ENCODE data around the gene LIMS1. TPM values are rescaled to one million over a fixed set of nuclear protein-coding genes. Genes with fewer than 3 reads are reported as not detected.
"Not testable (repeated sequence)": the region's sequence is repeated elsewhere in the genome, so short reads cannot be mapped to it uniquely, and the experiment has no call there.

LIMS1 gene
- polyA plus RNA-seq, 3 donors = 44.0 to 130 (median 124) TPM

- H3K27ac Mint-ChIP-seq = no peak overlapping the region
- peaks cover 54 to 96% of the 10 kb centered on the region in 2 donors for H3K36me3 ChIP-seq (replicated peaks in 1 of 2; ENCODE audit: control insufficient read depth in 1 of 2, insufficient read depth in 2 of 2, low read length in 2 of 2)
- TF ChIP-seq CTCF (IDR thresholded peaks at IDR 0.05) = no peak
Observed at GRCh38 chr2:108492364-108492763, 41.9 kb upstream of the LIMS1 start.

GRCh38 chr2:108496167-108496566 is 38.1 kb upstream of the LIMS1 start:
- H3K4me1 ChIP-seq (ENCODE audit: control insufficient read depth in 1 of 2, insufficient read depth in 2 of 2, low read length in 2 of 2); H3K9me3 Mint-ChIP-seq; H3K4me1 Mint-ChIP-seq; H3K4me3 ChIP-seq (replicated peaks in 1 of 3; ENCODE audit: low read depth in 2 of 3, low read length in 3 of 3); H4K20me1 ChIP-seq (ENCODE audit: insufficient read depth, low read length); H3K9me3 ChIP-seq (replicated peaks in 1 of 2; ENCODE audit: control insufficient read depth in 1 of 2, insufficient read depth in 1 of 2, low read length in 2 of 2); H3K4me2 ChIP-seq (replicated peaks; ENCODE audit: extremely low read depth, low read length, poor library complexity, severe bottlenecking); DNase-seq; H3K79me2 ChIP-seq (ENCODE audit: insufficient read depth, low read length); H3K27ac ChIP-seq (ENCODE audit: low read depth in 1 of 2, low read length in 2 of 2); H3K27me3 ChIP-seq (ENCODE audit: control insufficient read depth in 2 of 2, insufficient read depth in 2 of 2, low read length in 2 of 2); H3K9ac ChIP-seq (ENCODE audit: insufficient read depth, low read length, poor library complexity, severe bottlenecking); intact Hi-C loops (cut with micrococcal nuclease); H2AFZ ChIP-seq (ENCODE audit: insufficient read depth, low read depth, low read length, poor library complexity, severe bottlenecking); H3K27me3 Mint-ChIP-seq (ENCODE audit: low read depth in 3 of 3); H3K27ac Mint-ChIP-seq; H3K4me3 Mint-ChIP-seq: not testable (repeated sequence)
- peaks cover 59 to 62% of the 10 kb centered on the region in 2 donors for H3K36me3 Mint-ChIP-seq
- WGBS (ENCODE audit: insufficient coverage) = no CpG with 5 or more reads among the region's 3 CpGs
- peaks cover 26 to 80% of the 10 kb centered on the region in 2 donors for H3K36me3 ChIP-seq (replicated peaks in 1 of 2; ENCODE audit: control insufficient read depth in 1 of 2, insufficient read depth in 2 of 2, low read length in 2 of 2)

More at GRCh38 chr2:108492364-108492763, 41.9 kb upstream of the LIMS1 start:
- no peaks in the 10 kb centered on the region for H3K9me3 Mint-ChIP-seq
- no peak overlapping the region for H3K4me3 Mint-ChIP-seq
- Histone ChIP-seq H3K4me3 (replicated peaks in 1 of 3; ENCODE audit: low read depth in 2 of 3, low read length in 3 of 3) (no peak overlapping the region), H4K20me1 (ENCODE audit: insufficient read depth, low read length) (no peaks in the 10 kb centered on the region), H3K4me2 (replicated peaks; ENCODE audit: extremely low read depth, low read length, poor library complexity, severe bottlenecking) (no peak overlapping the region), H3K79me2 (ENCODE audit: insufficient read depth, low read length) (no peaks in the 10 kb centered on the region), H2AFZ (ENCODE audit: insufficient read depth, low read depth, low read length, poor library complexity, severe bottlenecking) (no peak overlapping the region), H3K9ac (ENCODE audit: insufficient read depth, low read length, poor library complexity, severe bottlenecking) (no peak overlapping the region), H3K27ac (ENCODE audit: low read depth in 1 of 2, low read length in 2 of 2) (no peak overlapping the region), H3K27me3 (ENCODE audit: control insufficient read depth in 2 of 2, insufficient read depth in 2 of 2, low read length in 2 of 2) (no peaks in the 10 kb centered on the region), H3K4me1 (ENCODE audit: control insufficient read depth in 1 of 2, insufficient read depth in 2 of 2, low read length in 2 of 2) (no peaks in the 10 kb centered on the region), H3K9me3 (replicated peaks in 1 of 2; ENCODE audit: control insufficient read depth in 1 of 2, insufficient read depth in 1 of 2, low read length in 2 of 2) (no peaks in the 10 kb centered on the region)
- peaks cover 61 to 77% of the 10 kb centered on the region in 2 donors for H3K36me3 Mint-ChIP-seq
- H3K27me3 Mint-ChIP-seq (ENCODE audit: low read depth in 3 of 3) = no peaks in the 10 kb centered on the region
- no peaks in the 10 kb centered on the region for H3K4me1 Mint-ChIP-seq
- no CpG with 5 or more reads among the region's 4 CpGs for WGBS (ENCODE audit: insufficient coverage)
- intact Hi-C loops (cut with micrococcal nuclease) = no loop called here
- DNase-seq = no peak

- H3K4me1 Mint-ChIP-seq; H3K27me3 ChIP-seq (ENCODE audit: control insufficient read depth in 2 of 2, insufficient read depth in 2 of 2, low read length in 2 of 2); H3K27ac ChIP-seq (ENCODE audit: low read depth in 1 of 2, low read length in 2 of 2); H3K4me3 ChIP-seq (replicated peaks in 1 of 3; ENCODE audit: low read depth in 2 of 3, low read length in 3 of 3); H3K27ac Mint-ChIP-seq; H3K27me3 Mint-ChIP-seq (ENCODE audit: low read depth in 3 of 3); H3K9me3 ChIP-seq (replicated peaks in 1 of 2; ENCODE audit: control insufficient read depth in 1 of 2, insufficient read depth in 1 of 2, low read length in 2 of 2); H4K20me1 ChIP-seq (ENCODE audit: insufficient read depth, low read length); H3K79me2 ChIP-seq (ENCODE audit: insufficient read depth, low read length); H2AFZ ChIP-seq (ENCODE audit: insufficient read depth, low read depth, low read length, poor library complexity, severe bottlenecking); H3K4me3 Mint-ChIP-seq; H3K4me2 ChIP-seq (replicated peaks; ENCODE audit: extremely low read depth, low read length, poor library complexity, severe bottlenecking); H3K9ac ChIP-seq (ENCODE audit: insufficient read depth, low read length, poor library complexity, severe bottlenecking); intact Hi-C loops (cut with micrococcal nuclease); DNase-seq; H3K9me3 Mint-ChIP-seq; H3K4me1 ChIP-seq (ENCODE audit: control insufficient read depth in 1 of 2, insufficient read depth in 2 of 2, low read length in 2 of 2): not testable (repeated sequence)
- WGBS (ENCODE audit: insufficient coverage) = no CpG with 5 or more reads among the region's 4 CpGs
- H3K36me3 ChIP-seq (replicated peaks in 1 of 2; ENCODE audit: control insufficient read depth in 1 of 2, insufficient read depth in 2 of 2, low read length in 2 of 2) = peaks cover 9 to 21% of the 10 kb centered on the region in 2 donors
- H3K36me3 Mint-ChIP-seq = peaks cover 43 to 46% of the 10 kb centered on the region in 2 donors
Observed at GRCh38 chr2:108507620-108508019, 26.6 kb upstream of the LIMS1 start.

GRCh38 chr2:108512431-108512830 is 21.8 kb upstream of the LIMS1 start:
- peaks cover 14 to 16% of the 10 kb centered on the region in 2 donors for H3K36me3 Mint-ChIP-seq
- H3K27me3 ChIP-seq (ENCODE audit: control insufficient read depth in 2 of 2, insufficient read depth in 2 of 2, low read length in 2 of 2); H3K9ac ChIP-seq (ENCODE audit: insufficient read depth, low read length, poor library complexity, severe bottlenecking); H3K4me3 Mint-ChIP-seq; H3K4me2 ChIP-seq (replicated peaks; ENCODE audit: extremely low read depth, low read length, poor library complexity, severe bottlenecking); H3K4me3 ChIP-seq (replicated peaks in 1 of 3; ENCODE audit: low read depth in 2 of 3, low read length in 3 of 3); H3K4me1 Mint-ChIP-seq; DNase-seq; H3K27ac ChIP-seq (ENCODE audit: low read depth in 1 of 2, low read length in 2 of 2); H3K9me3 ChIP-seq (replicated peaks in 1 of 2; ENCODE audit: control insufficient read depth in 1 of 2, insufficient read depth in 1 of 2, low read length in 2 of 2); H2AFZ ChIP-seq (ENCODE audit: insufficient read depth, low read depth, low read length, poor library complexity, severe bottlenecking); H3K27me3 Mint-ChIP-seq (ENCODE audit: low read depth in 3 of 3); H3K4me1 ChIP-seq (ENCODE audit: control insufficient read depth in 1 of 2, insufficient read depth in 2 of 2, low read length in 2 of 2); H4K20me1 ChIP-seq (ENCODE audit: insufficient read depth, low read length); H3K79me2 ChIP-seq (ENCODE audit: insufficient read depth, low read length); H3K36me3 ChIP-seq (replicated peaks in 1 of 2; ENCODE audit: control insufficient read depth in 1 of 2, insufficient read depth in 2 of 2, low read length in 2 of 2); H3K9me3 Mint-ChIP-seq; H3K27ac Mint-ChIP-seq; intact Hi-C loops (cut with micrococcal nuclease): not testable (repeated sequence)
- no CpG with 5 or more reads among the region's 3 CpGs for WGBS (ENCODE audit: insufficient coverage)

All from CD14-positive monocyte (primary cell).